BJ (cell line): ENCODE data around the gene HMOX1. TPM values are rescaled to one million over a fixed set of nuclear protein-coding genes. Genes with fewer than 3 reads are reported as not detected.
A peak's percentile ranks its signal among the peaks of the same experiment; 100 is the strongest.
"Not testable (repeated sequence)": the region's sequence is repeated elsewhere in the genome, so short reads cannot be mapped to it uniquely, and the experiment has no call there.

ENCODE experiments used
- CTCF ChIA-PET: fragments of 350-600 bp; formaldehyde crosslinking; extraction: SDS; loops from one replicate; lab custom pipeline; 2021; ENCODE audit warnings: antibody characterized with exemption, inconsistent platforms; lab: Yijun Ruan, JAX
- POLR2A ChIA-PET: fragments of 300-600 bp; sonication (Branson Sonifier 250); formaldehyde crosslinking; extraction: SDS; loops from one replicate; lab custom pipeline; 2021; ENCODE audit warnings: antibody characterized with exemption; lab: Charles Lee
- DNase-seq: peaks from one replicate; pipeline ENCODE4 v3.0.0-alpha.2; 2011; ENCODE audit warnings: low read depth
- H3K27me3 ChIP-seq: 2 replicates; pipeline ENCODE4 v1.6.0; 2011; ENCODE audit warnings: low read length; ENCODE audit not compliant: control insufficient read depth, insufficient read depth
- H3K36me3 ChIP-seq: 2 replicates; pipeline ENCODE4 v1.5.1; 2011; ENCODE audit warnings: low read length; ENCODE audit not compliant: control insufficient read depth, insufficient read depth
- H3K4me3 ChIP-seq: 2 replicates; pipeline ENCODE4 v1.5.1; 2011; ENCODE audit warnings: low read depth, mild to moderate bottlenecking, control low read depth, low read length
- CTCF ChIP-seq: IDR thresholded peaks from 2 replicates; pipeline ENCODE4 v1.5.1; 2011; ENCODE audit warnings: low read depth, mild to moderate bottlenecking, control low read depth, inconsistent platforms, low read length, moderate library complexity; ENCODE audit not compliant: insufficient read depth
- polyA plus RNA-seq: library from polyadenylated mRNA; depleted of rRNA; stranded (reverse); fragments of >200 nt; gene quantifications from 2 replicates; pipeline ENCODE4 v1.2.3, GENCODE V29; 2011

Gene HMOX1
- polyA plus RNA-seq, 1 experiment = 71.2 TPM

GRCh38 chr22:35357883-35358621 lies 22.8 kb upstream of the HMOX1 start:
- no peak for DNase-seq
- ChIA-PET CTCF (interaction anchor here (1.0 to 5.8 kb wide), 3 partner anchors 7 to 110 kb away, joined by 3 to 41 read pairs (median 3); no protein-coding TSS in a partner anchor), POLR2A (no interaction called here)
- H3K36me3 ChIP-seq = no peaks in the 10 kb centered on the region
- H3K27me3 ChIP-seq = no peaks in the 10 kb centered on the region
- no peak for TF ChIP-seq CTCF
- no peak overlapping the region for H3K4me3 ChIP-seq

- POLR2A ChIA-PET = no interaction called here
- TF ChIP-seq CTCF = no peak
- no peak for DNase-seq
- CTCF ChIA-PET = interaction anchor here (5.8 kb wide), 1 partner anchor 9 kb away, joined by 41 read pairs; no protein-coding TSS in a partner anchor
- Histone ChIP-seq H3K36me3 (no peaks in the 10 kb centered on the region), H3K4me3 (no peak overlapping the region), H3K27me3 (no peaks in the 10 kb centered on the region)
Observed at GRCh38 chr22:35359380-35360065, 21.4 kb upstream of the HMOX1 start.

- TF ChIP-seq CTCF = no peak
- Histone ChIP-seq H3K36me3 (no peaks in the 10 kb centered on the region), H3K4me3 (no peak overlapping the region), H3K27me3 (no peaks in the 10 kb centered on the region)
- POLR2A ChIA-PET = interaction anchor here (0.5 kb wide), 1 partner anchor 562 kb away, joined by 3 read pairs; no protein-coding TSS in a partner anchor
- no peak for DNase-seq
- CTCF ChIA-PET = interaction anchor here (5.8 kb wide), 1 partner anchor 10 kb away, joined by 41 read pairs; no protein-coding TSS in a partner anchor
Observed at GRCh38 chr22:35361001-35361558, 19.8 kb upstream of the HMOX1 start.

GRCh38 chr22:35363566-35364086 lies 17.3 kb upstream of the HMOX1 start:
- DNase-seq = no peak
- no peak for TF ChIP-seq CTCF
- Histone ChIP-seq H3K27me3 (no peaks in the 10 kb centered on the region), H3K36me3 (no peaks in the 10 kb centered on the region), H3K4me3 (no peak overlapping the region)
- POLR2A ChIA-PET = no interaction called here
- CTCF ChIA-PET = interaction anchor here (5.8 kb wide), 1 partner anchor 13 kb away, joined by 41 read pairs; no protein-coding TSS in a partner anchor

- POLR2A ChIA-PET, H3K27me3 ChIP-seq, H3K4me3 ChIP-seq, H3K36me3 ChIP-seq: not testable (repeated sequence)
- peak; percentile 46 for DNase-seq
- CTCF ChIA-PET = interaction anchor here (0.6 to 5.8 kb wide), 3 partner anchors 13 to 183 kb away, joined by 4 to 41 read pairs (median 5); no protein-coding TSS in a partner anchor
Observed at GRCh38 chr22:35364230-35364629, 16.7 kb upstream of the HMOX1 start.
